NCI-H1694 treated with DMSO at 0.1 percent for 48 hours (cell line): ENCODE results near the gene ZBTB16.

Experiments used
- DNase-seq: peaks from one replicate; lab custom pipeline; 2025; lab: John Stamatoyannopoulos, UW

ZBTB16 gene

GRCh38 chr11:114211444-114212121, 152.1 kb downstream of the ZBTB16 start:
- DNase-seq, result no peak

- no peak for DNase-seq
Measured at GRCh38 chr11:114213622-114214021, 154.1 kb downstream of the ZBTB16 start.

- DNase-seq, result no peak
Measured at GRCh38 chr11:114215428-114215827, 155.9 kb downstream of the ZBTB16 start.

- DNase-seq, result no peak
Measured at GRCh38 chr11:114215871-114216795, 156.6 kb downstream of the ZBTB16 start.

- DNase-seq, result no peak
Measured at GRCh38 chr11:114216796-114217180, 157.3 kb downstream of the ZBTB16 start.

GRCh38 chr11:114218508-114218907, 159.0 kb downstream of the ZBTB16 start:
- DNase-seq, result no peak

GRCh38 chr11:114219559-114220349, 160.2 kb downstream of the ZBTB16 start:
- DNase-seq, result no peak

- no peak for DNase-seq
Measured at GRCh38 chr11:114221037-114221436, 161.5 kb downstream of the ZBTB16 start.

GRCh38 chr11:114225661-114226060, 166.2 kb downstream of the ZBTB16 start:
- no peak for DNase-seq

GRCh38 chr11:114226356-114226755, 166.8 kb downstream of the ZBTB16 start:
- no peak for DNase-seq

- no peak for DNase-seq
Measured at GRCh38 chr11:114228435-114229411, 169.2 kb downstream of the ZBTB16 start.

GRCh38 chr11:114230031-114230704, 170.7 kb downstream of the ZBTB16 start:
- DNase-seq, result no peak

GRCh38 chr11:114232400-114233059, 173.0 kb downstream of the ZBTB16 start:
- no peak for DNase-seq

- DNase-seq, result no peak
Measured at GRCh38 chr11:114233755-114234154, 174.2 kb downstream of the ZBTB16 start.

GRCh38 chr11:114236829-114237228, 177.3 kb downstream of the ZBTB16 start:
- no peak for DNase-seq

- DNase-seq, result no peak
Measured at GRCh38 chr11:114237321-114238280, 178.1 kb downstream of the ZBTB16 start.

- no peak for DNase-seq
Measured at GRCh38 chr11:114239753-114240161, 180.2 kb downstream of the ZBTB16 start.

GRCh38 chr11:114242032-114242431, 182.5 kb downstream of the ZBTB16 start:
- DNase-seq, result no peak
